HG02884 (cell line): ENCODE results near the gene CNTNAP2.

ENCODE experiments used
- ATAC-seq: cut with Tn5 transposase; IDR thresholded peaks from one replicate; pipeline ENCODE4 v1.9.1; 2021; ENCODE audit warnings: mild to moderate bottlenecking, moderate library complexity; ENCODE audit not compliant: unreplicated experiment

The CNTNAP2 gene

DNA sequence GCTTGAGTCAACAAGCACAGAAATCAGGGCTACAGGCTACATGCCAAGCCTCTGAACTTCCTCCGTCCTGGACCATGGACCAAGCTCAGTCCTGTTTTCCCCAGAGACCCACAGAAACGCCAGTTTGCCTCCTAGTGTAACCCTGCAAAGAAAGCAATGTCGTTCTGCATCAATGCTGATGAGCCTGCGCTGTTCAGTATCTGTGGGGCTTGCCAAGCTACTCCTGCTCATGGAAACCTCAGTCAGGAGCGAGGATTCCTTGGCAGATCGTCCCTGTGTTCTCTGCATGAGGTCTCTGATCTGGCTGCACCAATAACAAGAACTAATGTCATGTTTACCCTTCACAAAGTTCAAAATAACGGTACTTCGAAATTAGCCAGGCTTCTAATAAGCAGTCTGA is 1978.5 kb downstream of the CNTNAP2 start:
- ATAC-seq, result no peak

DNA sequence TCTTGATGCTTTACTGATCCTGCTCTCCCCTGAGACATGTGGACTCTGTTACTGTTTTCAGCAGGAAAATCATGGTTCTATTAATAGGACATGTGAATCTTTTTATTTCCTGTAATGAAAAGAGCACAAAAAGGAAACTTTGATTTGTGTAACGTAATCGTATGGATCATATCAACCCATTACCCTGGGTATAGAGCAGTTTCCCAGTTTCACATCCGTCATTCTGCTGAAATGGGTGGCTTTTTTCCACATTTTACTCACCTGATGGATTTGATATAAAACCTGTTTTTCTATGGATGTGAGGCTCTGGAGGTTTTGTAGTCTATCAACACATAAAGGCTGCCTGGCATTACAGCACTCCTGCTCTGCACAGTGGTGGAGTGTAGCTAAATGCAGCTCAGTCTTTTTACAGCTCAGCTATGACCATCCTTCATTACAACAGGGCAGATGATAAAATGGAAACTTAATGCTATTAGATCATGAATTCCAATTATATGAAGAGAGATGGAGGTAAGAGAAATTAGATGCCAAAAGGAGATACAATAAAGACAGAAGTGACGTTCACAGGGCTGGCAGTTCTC is 1987.6 kb downstream of the CNTNAP2 start:
- no peak for ATAC-seq

DNA sequence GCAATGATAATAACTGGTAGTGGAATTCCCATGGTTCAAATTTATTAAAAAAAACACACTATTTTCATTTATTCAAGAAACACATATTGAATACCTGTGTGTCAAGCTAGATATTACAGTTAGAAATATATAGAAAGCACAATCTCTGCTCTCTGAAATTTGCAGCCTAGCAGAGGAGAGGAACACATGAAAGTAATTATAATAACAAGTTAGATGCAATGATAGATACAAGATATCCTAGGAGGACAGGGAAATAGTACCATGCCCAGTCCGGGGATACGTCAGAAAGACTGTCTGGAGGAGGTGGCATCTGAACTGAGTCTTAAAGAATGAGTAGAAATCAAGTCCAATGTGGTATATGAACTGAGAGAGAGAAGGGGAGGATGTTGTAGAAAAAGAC is 1988.3 kb downstream of the CNTNAP2 start:
- ATAC-seq, result no peak

DNA sequence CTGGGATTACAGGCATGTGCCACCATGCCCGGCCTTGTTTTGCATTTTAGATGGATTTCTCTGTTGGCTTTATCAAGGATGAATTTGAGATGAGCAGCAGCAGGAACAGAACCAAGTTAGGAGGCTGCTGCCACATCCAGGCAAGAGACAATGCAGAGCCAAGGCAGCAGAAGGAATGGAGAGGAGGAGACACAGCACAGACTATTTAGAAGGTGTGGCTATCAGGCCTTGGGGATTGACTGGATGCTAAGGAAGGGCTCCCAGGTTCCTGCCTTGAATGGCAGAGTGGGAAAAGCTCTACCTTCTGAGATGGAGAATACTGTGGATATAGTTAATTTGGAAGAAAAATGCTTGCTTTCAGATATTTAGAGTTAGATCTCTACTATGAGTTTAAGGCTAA is 1989.3 kb downstream of the CNTNAP2 start:
- no peak for ATAC-seq

DNA sequence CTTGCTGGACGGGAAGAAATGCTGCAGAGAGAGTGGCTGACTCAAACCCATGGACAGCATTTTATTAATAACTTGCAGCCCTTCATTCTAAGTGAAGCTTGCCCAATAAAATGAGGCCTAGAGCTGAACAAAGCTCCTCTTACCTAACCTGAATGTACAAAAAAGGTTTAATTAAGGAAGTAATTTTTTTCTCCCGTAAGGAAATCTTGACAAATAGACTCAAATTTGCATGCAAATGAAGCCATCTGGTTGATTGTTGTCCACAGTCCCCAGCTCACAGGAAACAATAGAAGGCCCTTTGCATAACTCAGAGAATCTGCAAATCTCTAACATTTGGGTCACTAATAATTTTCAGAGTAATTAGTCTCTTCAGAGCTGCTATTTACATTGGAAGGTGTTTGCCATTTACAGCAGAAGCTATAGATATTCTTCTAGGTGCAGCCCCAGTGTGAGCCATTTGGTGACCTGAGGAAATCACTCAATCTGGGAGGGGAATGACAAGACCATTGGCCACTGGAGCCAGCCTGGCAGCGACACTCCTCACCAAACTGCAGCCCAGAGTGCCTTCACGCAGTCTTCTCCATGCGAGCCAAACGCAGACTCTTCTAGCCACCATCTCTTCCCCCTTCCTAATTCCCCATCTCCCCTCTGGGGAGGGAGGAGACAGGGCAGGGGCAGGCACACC is 1991.0 kb downstream of the CNTNAP2 start:
- ATAC-seq, result no peak

DNA sequence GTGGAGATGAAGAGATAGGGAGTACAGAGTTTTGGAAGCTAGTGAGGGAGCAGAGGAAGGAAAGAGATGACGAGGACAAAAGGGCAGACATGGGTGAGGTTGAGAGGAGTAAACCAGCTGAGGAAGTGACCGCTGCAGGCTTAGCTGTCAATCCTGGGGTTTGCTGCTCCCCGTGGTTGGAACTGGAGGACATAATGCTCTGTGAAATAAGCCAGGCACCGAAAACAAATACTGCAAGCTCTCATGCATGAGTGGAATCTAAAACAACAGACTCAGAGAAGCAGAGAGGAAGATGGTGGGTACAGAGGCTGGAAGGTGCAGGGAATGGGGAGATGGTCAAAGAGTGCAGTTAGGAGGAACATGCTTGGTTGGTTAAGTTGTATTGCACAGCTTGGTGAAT is 1991.8 kb downstream of the CNTNAP2 start:
- ATAC-seq, result no peak

DNA sequence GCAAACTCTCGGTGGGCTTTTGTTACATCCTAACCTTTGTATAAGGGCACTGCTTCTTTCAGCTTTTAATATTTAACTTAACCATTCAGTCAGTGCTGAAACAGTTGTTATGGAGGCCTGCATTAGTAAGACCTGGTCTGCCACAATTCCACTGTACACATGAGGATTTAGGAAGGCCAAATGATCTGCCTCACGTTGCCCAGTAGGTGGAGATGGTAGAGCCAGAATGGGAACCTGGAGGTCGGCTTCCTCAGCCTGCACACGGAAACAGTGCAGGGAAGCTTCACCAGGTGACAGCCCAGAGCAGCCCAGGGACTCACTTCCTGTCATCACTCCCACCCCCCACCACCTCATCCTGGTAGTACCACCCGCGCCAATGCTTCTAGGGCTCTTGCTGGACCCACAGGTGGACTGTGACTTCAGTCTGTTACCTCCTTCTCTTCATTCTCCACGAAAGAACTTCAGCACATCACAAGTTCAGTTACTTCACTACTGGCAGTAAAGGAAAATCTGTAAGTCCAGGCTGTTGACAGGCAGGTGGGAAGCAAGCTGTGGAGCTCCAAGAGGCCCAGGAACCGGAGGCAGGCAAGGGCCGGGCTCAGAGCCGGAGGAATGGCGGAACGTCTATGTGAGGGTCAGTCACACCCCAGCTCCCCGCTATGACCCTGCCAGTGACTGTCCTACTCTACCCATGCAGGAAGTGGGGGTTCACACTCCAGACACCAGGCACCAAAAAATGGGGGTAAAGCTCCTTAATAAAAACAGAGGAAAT is 1993.7 kb downstream of the CNTNAP2 start:
- no peak for ATAC-seq

DNA sequence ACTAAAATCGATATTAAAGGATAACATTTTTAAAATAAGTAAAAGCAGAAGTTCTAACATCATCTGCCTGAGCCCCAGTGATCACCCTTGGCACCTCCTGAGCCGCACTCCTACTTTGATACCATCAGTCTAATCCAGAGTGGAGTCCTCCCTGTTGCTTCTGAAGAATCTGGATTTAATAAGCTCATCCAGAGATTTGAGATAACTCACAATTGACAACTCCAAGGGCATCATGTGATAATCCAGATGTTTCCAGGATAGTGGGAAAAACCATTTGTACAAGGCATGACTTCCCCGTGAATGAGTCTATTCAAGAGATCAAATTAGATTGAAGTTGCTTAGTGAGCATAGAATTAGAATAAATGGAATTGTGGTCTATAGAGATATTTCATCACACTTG is 1998.2 kb downstream of the CNTNAP2 start:
- no peak for ATAC-seq

DNA sequence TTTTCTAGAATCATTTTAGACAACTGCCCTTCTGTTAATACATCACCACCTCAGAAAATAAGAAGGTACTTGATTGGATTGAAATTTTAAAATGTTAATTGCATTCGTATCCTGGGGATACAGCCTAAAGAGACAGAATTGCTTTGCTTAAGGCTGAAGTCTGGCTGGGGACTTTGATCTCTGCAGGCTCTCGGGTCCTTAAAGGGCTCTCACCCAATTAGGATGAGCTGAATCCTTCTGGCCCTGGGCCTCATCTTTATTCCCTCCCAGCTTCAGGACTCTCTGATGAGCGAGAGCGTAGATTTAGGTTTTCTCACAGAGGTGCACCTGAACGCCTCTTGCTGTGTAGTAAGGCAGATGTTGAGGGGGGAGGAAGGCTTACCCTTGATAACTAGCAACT is 1998.7 kb downstream of the CNTNAP2 start:
- ATAC-seq, result no peak

DNA sequence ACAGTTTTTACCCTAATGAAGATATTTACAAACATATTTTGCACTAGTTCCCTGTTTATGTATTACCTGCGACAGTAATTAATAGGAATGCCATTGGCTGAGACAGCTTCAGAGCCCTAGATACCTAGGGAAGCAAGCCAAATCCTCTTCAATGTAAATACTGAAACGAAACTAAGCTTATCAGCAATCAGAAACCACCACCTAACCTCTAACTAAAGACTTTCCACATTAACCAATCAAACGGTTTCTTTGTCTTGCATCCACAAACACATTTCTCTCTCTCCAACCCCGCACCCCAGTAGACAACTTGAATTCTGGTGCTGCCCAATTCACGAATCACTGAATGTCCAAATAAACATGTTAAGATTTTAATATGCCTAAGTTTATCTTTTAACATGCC is 1999.6 kb downstream of the CNTNAP2 start:
- no peak for ATAC-seq

DNA sequence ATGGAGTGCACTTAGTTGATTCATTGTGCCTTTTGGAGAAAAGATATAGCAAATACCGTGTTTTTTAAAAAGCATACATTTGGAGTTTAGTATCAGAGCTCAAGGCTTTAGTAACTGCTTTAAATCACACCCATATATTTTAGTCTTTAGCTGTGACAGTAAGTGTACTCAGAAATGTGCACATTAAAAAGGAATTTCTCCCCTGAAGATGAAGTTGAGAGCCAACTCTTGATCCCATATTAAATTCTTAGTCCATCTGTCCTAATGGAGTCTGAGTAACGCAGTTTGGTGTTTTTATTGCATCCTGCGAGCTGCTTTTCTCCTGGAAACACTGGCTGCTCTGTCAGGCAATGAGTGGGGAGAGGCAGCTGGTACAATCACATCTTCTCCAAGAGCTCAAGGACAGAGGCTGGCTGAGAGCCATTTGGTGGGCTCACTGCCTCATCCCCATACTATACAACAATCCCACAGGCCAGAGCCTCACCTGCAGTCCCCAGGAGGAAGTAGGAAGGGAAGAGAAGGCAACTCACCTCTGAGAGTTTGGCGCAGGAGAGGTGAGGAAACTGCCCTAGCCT is 2000.3 kb downstream of the CNTNAP2 start:
- ATAC-seq, result no peak

DNA sequence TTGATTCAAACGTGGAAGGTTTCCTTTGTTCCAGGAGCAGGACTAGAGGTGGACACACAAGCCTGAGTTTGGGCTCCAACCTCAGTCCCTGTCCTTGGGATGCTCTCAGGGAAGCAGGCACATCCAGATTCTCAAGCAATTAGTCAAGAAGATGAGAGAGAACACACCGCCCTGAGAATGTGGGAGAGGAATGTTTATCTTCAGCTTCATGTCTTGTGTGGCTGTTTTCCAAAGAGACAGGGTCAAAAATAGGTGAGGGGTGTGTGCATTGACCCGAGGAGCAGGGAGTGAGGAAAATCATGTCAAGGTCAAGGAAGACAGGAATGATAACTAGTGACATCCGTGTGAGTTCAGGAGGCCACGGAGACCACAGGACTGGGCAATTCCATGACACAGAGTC is 2001.8 kb downstream of the CNTNAP2 start:
- ATAC-seq, result no peak

DNA sequence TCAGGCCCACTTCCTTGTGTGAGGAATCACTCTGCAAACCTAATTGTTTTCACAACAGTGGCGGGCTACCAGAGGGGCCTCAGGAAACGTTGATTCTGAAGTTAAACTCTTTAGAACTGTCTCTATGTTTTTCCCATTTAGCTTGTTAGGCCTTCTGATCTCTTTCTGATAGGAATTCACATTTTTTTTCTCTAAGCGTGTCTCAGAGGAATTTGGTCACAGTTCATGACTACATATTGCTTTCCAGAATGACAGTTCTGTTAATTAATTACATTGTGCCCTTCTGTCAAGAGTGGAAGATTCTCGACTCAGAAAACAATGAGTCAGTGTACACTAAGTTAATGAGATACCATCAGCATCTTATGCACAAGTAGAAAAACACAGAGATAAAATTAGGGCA is 2004.8 kb downstream of the CNTNAP2 start:
- no peak for ATAC-seq

DNA sequence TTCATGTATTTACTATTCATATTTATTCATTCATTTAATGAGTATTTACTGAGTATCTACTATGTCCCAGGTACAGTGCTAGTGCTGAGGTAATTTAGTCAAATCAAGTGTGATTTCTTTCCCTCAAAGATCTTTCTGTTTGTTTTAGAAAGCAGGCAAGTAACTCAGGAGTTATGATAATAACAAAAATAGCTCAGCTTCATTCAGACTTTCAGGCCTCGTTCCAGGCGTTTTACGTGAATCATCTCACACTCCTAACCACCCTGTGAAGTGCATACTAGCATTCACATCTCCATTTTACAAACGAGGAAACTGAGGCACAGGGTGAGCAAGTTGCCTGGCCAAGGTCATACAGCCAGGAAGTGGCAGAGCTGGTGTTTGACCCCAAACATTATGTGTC is 2005.2 kb downstream of the CNTNAP2 start:
- ATAC-seq, result no peak

DNA sequence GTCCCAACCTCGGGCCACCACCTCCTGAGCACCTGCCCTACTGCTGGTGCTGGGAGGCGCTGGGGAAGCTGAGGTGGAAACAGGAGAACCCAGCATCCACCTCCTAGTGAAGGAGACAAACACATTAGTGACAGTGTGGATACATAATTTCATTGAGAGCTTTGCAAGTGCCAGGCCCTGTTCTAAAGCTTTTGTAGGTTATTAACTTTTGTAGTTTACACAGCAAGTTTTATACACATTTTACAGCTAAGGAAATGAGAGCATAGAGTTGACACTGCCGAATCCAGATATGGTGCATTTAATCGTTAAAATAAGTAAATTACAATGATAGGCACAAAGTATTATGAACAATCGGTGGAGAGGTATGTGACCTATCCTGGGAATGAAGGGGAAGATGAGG is 2007.9 kb downstream of the CNTNAP2 start:
- no peak for ATAC-seq

DNA sequence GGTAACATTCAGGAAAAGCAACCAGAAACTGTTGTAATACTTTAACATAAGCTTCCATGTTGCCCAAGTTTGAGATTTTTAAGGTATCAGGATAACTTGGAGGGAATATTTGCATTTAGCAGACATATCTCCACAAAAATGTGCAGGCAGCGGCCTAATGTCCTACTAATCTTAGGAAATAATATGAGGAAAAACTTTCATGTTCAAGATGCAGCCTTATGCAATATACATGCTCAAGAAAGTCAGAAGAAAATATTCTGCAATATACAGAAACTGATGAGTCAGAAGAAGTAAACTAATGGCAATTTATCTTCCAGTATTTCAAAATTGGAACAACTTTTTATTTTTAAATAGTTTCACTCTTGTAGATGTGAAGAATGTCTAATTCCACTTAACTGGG is 2010.8 kb downstream of the CNTNAP2 start:
- ATAC-seq, result no peak

DNA sequence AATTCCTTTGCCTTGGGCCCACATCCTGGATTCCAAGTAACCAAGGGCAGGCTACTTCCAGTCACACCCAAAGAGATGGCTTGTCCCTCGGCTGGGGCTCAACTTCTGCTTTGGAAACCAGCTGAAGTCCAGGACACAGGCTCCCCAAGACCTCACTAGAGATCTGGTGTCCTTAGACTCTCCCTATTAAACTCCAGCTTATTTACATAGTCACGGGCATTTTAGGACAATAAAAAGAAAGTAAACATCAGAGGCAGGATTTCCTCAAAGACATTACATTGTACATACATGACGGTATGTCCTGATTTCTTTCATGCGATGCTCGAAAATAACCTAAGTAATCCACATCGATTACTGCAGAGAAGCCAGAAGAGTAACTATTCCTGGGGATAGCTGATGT is 2012.4 kb downstream of the CNTNAP2 start:
- ATAC-seq, result no peak

DNA sequence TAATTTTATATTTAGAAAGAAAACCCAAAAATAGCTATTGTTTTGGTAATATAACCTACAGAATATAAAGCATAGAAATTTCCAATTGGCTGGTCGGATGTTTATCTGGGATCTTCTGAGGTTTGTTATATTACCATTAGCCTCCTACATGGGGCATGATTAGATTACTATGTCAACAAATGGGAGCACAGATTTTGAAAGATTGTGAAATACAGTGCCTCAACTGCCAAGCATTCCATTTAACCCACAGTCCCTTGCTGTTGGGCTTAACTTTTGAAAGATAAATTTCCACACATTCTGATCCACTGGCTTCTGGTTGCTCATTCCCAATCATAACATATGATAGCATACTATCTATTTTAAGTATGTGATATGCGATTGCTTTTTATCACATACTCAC is 2018.5 kb downstream of the CNTNAP2 start:
- ATAC-seq, result no peak

DNA sequence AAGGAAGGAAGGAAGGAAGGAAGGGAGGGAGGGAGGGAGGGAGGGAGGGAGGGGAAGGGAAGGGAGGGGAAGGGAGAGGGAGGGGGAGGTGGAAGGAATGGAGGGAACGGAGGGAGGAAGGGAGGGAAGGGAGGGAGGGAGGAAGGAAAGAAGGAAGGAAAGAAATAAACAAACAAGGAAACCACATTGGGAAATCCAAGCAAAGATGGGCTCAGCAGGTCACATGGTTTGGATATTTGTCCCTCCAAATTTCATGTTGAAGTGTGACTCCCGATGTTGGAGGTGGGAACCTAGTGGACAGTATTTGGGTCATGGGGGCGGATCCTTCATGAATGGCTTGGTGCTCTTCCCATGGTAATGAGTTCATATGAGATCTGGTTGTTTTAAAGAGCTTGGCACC is 2019.4 kb downstream of the CNTNAP2 start:
- ATAC-seq, result no peak

DNA sequence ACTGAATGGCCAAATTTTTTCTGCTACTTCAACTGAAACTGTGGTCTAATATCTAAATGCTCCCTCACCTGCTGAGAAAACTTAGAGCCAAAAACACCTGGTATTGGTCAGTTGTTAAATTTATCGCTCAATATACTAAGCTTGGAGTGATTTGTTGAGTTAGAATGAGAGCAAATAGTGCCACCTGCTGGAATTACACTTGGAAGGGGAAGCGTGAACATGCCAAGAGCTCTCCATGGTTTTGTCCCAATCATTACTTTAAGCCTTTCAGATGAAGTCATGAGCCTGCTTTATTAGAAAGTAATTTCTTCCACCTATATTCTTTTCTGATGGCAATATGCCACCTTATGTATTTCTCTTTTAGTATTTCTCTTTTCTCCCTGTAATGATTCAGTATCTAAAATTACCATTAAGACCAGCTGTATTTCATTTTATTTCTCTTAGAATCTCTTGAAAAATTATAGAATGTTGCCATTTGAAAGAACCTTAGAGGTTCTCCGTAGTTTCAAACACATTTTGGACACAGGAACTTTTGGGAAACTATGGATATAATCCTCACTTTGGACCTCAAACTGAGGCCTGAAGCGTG is 2026.2 kb downstream of the CNTNAP2 start:
- ATAC-seq, result no peak

DNA sequence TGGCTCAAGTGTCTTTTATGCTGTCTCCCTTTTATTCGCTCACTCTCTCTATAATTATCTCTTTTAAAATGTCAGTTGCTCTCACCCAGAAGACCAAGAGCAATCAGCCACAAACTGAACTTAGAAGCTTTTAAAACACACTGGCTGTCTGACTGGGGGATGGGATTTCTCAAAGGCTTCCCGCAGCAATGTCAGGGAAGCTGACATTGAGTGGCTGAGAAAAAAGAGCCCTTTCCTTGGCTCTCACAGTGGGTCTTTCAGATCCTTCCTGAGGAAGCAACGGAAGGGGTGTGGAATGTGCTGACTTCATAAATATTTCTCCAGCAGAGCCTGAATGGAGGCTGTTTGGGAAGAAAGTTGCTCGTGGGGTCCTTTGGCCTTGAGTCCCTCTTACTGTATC is 2028.2 kb downstream of the CNTNAP2 start:
- no peak for ATAC-seq

DNA sequence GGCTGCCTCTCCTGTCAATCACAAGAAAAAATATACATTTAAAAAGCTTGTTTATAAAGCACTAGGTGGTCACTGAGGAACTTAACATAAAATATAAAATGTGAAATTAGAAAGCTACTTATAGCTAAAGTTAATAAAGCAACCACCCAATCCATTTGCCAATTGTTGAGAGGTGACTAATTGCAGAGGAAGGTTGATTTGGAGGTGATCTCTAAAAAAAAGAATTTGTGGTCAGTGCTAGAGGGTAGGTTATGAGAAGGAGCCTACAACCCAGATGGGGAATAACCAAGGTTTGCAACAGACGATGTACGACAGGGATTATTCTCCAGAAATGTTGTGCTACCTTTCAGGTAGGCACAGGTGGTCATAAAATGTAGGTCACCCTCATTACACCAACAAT is 2029.7 kb downstream of the CNTNAP2 start:
- ATAC-seq, result no peak
